ENCODE measurements around the gene TTLL10.

DNA sequence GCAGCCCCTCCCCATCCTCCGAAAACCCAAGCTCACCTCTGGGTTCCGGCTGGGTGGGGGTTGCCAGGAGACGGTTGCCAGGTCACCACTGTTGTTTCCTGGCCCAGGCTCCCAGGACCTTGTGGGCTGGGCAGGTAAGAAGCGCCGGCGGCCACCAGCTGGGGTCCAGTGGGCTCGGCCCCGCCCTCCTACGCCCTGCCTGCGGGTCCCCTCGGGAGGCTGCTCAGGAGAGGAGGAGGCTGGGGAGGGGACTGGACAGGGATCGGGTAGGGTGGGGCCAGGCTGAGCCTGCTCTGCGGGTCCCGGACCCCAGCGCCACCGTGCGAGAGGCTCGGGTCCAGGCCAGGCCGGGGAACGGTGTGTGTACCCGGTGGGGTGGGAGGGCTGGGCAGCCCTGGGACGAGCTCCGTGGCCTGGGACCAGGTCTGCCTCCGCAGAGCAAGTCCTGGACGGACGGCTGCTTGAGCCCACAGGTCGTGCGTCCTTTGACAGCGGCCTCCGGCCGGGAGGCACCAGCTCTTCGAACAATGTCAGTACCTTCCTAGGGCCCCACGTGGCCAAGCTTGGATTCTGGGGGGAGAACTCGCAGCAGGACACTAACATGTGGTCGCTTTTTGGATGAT, at the start of gene TTLL10:
- no peak for TF ChIP-seq CHD4 (IDR thresholded peaks at IDR 0.05; ENCODE audit: borderline replicate concordance)
- TF ChIP-seq, protein P1, sequence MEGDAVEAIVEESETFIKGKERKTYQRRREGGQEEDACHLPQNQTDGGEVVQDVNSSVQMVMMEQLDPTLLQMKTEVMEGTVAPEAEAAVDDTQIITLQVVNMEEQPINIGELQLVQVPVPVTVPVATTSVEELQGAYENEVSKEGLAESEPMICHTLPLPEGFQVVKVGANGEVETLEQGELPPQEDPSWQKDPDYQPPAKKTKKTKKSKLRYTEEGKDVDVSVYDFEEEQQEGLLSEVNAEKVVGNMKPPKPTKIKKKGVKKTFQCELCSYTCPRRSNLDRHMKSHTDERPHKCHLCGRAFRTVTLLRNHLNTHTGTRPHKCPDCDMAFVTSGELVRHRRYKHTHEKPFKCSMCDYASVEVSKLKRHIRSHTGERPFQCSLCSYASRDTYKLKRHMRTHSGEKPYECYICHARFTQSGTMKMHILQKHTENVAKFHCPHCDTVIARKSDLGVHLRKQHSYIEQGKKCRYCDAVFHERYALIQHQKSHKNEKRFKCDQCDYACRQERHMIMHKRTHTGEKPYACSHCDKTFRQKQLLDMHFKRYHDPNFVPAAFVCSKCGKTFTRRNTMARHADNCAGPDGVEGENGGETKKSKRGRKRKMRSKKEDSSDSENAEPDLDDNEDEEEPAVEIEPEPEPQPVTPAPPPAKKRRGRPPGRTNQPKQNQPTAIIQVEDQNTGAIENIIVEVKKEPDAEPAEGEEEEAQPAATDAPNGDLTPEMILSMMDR (IDR thresholded peaks at IDR 0.05), result no peak
- TF ChIP-seq POLR2A (IDR thresholded peaks at IDR 0.05; ENCODE audit: low read length), result no peak
- TF ChIP-seq JUNB (IDR thresholded peaks at IDR 0.05), result no peak
- no peak for TF ChIP-seq CBX2 (IDR thresholded peaks at IDR 0.05; ENCODE audit: borderline replicate concordance, low read depth)
- no peak for TF ChIP-seq JUN (IDR thresholded peaks at IDR 0.05)
- no peak for TF ChIP-seq NFE2L2 (conservative IDR thresholded peaks at IDR 0.05; ENCODE audit: low read length)
- no peak for TF ChIP-seq FOXS1 (CRISPR knock-in tag; IDR thresholded peaks at IDR 0.05)
- TF ChIP-seq, protein P2, sequence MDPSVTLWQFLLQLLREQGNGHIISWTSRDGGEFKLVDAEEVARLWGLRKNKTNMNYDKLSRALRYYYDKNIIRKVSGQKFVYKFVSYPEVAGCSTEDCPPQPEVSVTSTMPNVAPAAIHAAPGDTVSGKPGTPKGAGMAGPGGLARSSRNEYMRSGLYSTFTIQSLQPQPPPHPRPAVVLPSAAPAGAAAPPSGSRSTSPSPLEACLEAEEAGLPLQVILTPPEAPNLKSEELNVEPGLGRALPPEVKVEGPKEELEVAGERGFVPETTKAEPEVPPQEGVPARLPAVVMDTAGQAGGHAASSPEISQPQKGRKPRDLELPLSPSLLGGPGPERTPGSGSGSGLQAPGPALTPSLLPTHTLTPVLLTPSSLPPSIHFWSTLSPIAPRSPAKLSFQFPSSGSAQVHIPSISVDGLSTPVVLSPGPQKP (IDR thresholded peaks at IDR 0.05; ENCODE audit: low read depth, low read length), result no peak
- TF ChIP-seq MYC (IDR thresholded peaks at IDR 0.05; ENCODE audit: borderline replicate concordance, low read length), result no peak
